Activated T-helper 1 cell treated with anti-CD3 and anti-CD28 coated beads, Interleukin-2, amount 50 U/mL, for 16 hours (primary cell): ENCODE measurements around the gene PEF1.

Source experiments
- DNase-seq, 2 donors: peaks; one replicate each; pipeline ENCODE4 v3.0.0-alpha.2; 2020; ENCODE audit warnings: low read depth in 1 of 2, low spot score in 1 of 2

The PEF1 gene

GRCh38 chr1:31644560-31645273 is at the start of gene PEF1:
Gene PEF1, minus strand, starts transcription at chr1:31644876. Its CDS starts 12 bp downstream, at chr1:31644864.
- peak; percentile 98 to 99 for DNase-seq

- no peak for DNase-seq
Measured at GRCh38 chr1:31693231-31693630, 48.6 kb upstream of the PEF1 start.

GRCh38 chr1:31691951-31692350 is 47.3 kb upstream of the PEF1 start:
- DNase-seq = no peak

GRCh38 chr1:31691446-31691845 is 46.8 kb upstream of the PEF1 start:
- no peak for DNase-seq

- DNase-seq = no peak
Measured at GRCh38 chr1:31690921-31691320, 46.2 kb upstream of the PEF1 start.

GRCh38 chr1:31689854-31690253 is 45.2 kb upstream of the PEF1 start:
- no peak for DNase-seq

GRCh38 chr1:31689379-31689778 is 44.7 kb upstream of the PEF1 start:
- no peak for DNase-seq

- no peak for DNase-seq
Measured at GRCh38 chr1:31688233-31688918, 43.7 kb upstream of the PEF1 start.

- no peak for DNase-seq
Measured at GRCh38 chr1:31687601-31688000, 42.9 kb upstream of the PEF1 start.

- DNase-seq = no peak
Measured at GRCh38 chr1:31685795-31686194, 41.1 kb upstream of the PEF1 start.

GRCh38 chr1:31683997-31684396 is 39.3 kb upstream of the PEF1 start:
- no peak for DNase-seq

- no peak for DNase-seq
Measured at GRCh38 chr1:31681415-31681814, 36.7 kb upstream of the PEF1 start.

GRCh38 chr1:31679676-31680230 is 35.1 kb upstream of the PEF1 start:
- no peak for DNase-seq

- DNase-seq = no peak
Measured at GRCh38 chr1:31679091-31679490, 34.4 kb upstream of the PEF1 start.

- DNase-seq = no peak
Measured at GRCh38 chr1:31678681-31679080, 34.0 kb upstream of the PEF1 start.

- DNase-seq = no peak
Measured at GRCh38 chr1:31677949-31678348, 33.3 kb upstream of the PEF1 start.

- no peak for DNase-seq
Measured at GRCh38 chr1:31677401-31677800, 32.7 kb upstream of the PEF1 start.

GRCh38 chr1:31675756-31676155 is 31.1 kb upstream of the PEF1 start:
- DNase-seq = no peak

GRCh38 chr1:31675161-31675560 is 30.5 kb upstream of the PEF1 start:
- no peak for DNase-seq

- no peak for DNase-seq
Measured at GRCh38 chr1:31674626-31675025, 29.9 kb upstream of the PEF1 start.

- DNase-seq = no peak
Measured at GRCh38 chr1:31673433-31673832, 28.8 kb upstream of the PEF1 start.

GRCh38 chr1:31672986-31673385 is 28.3 kb upstream of the PEF1 start:
- no peak for DNase-seq
